D341Med (cell line): ENCODE measurements around the gene PPP1R10.

Experiments used
- DNase-seq: peaks from one replicate; pipeline ENCODE4 v3.0.0; 2012; ENCODE audit warnings: low spot score

Gene PPP1R10

GRCh38 chr6:30619561-30619960, 2.5 kb upstream of the PPP1R10 start:
- DNase-seq = no peak

- no peak for DNase-seq
Measured at GRCh38 chr6:30618270-30618797, 1.3 kb upstream of the PPP1R10 start.

- DNase-seq = peak; percentile 88
Measured at GRCh38 chr6:30617565-30618269, 674 bp upstream of the PPP1R10 start, which contains the start of gene MRPS18B. Gene MRPS18B (plus strand): TSS chr6:30617840. CDS start chr6:30617866, 26 bp downstream.

- no peak for DNase-seq
Measured at GRCh38 chr6:30615958-30616810, 859 bp downstream of the PPP1R10 start.

GRCh38 chr6:30615219-30615957, 1.7 kb downstream of the PPP1R10 start:
- peak; percentile 48 for DNase-seq

GRCh38 chr6:30614843-30615218, 2.2 kb downstream of the PPP1R10 start:
- DNase-seq = peak; percentile 85

GRCh38 chr6:30614044-30614842, 2.8 kb downstream of the PPP1R10 start:
- DNase-seq = no peak

- no peak for DNase-seq
Measured at GRCh38 chr6:30613251-30614043, 3.6 kb downstream of the PPP1R10 start.

- no peak for DNase-seq
Measured at GRCh38 chr6:30612687-30613248, 4.3 kb downstream of the PPP1R10 start.

- DNase-seq = no peak
Measured at GRCh38 chr6:30612213-30612612, 4.8 kb downstream of the PPP1R10 start.

- no peak for DNase-seq
Measured at GRCh38 chr6:30611856-30612194, 5.2 kb downstream of the PPP1R10 start.

- DNase-seq = no peak
Measured at GRCh38 chr6:30611150-30611855, 5.7 kb downstream of the PPP1R10 start.

GRCh38 chr6:30610065-30610464, 7.0 kb downstream of the PPP1R10 start:
- no peak for DNase-seq

- DNase-seq = no peak
Measured at GRCh38 chr6:30603961-30604360, 13.1 kb downstream of the PPP1R10 start.

GRCh38 chr6:30601815-30602641, 15.0 kb downstream of the PPP1R10 start:
- DNase-seq = no peak

GRCh38 chr6:30601436-30601814, 15.6 kb downstream of the PPP1R10 start:
- DNase-seq = no peak

- no peak for DNase-seq
Measured at GRCh38 chr6:30600451-30600961, 16.5 kb downstream of the PPP1R10 start.

- no peak for DNase-seq
Measured at GRCh38 chr6:30599625-30600324, 17.3 kb downstream of the PPP1R10 start.
